ENCODE data around the gene PEX3. TPM values are rescaled to one million over a fixed set of nuclear protein-coding genes. Genes with fewer than 3 reads are reported as not detected.
A peak's percentile ranks its signal among the peaks of the same experiment; 100 is the strongest.

The PEX3 gene
- total RNA-seq, 6 donors from 2014 or later: 3.4 to 18.5 (median 13.1) TPM

DNA sequence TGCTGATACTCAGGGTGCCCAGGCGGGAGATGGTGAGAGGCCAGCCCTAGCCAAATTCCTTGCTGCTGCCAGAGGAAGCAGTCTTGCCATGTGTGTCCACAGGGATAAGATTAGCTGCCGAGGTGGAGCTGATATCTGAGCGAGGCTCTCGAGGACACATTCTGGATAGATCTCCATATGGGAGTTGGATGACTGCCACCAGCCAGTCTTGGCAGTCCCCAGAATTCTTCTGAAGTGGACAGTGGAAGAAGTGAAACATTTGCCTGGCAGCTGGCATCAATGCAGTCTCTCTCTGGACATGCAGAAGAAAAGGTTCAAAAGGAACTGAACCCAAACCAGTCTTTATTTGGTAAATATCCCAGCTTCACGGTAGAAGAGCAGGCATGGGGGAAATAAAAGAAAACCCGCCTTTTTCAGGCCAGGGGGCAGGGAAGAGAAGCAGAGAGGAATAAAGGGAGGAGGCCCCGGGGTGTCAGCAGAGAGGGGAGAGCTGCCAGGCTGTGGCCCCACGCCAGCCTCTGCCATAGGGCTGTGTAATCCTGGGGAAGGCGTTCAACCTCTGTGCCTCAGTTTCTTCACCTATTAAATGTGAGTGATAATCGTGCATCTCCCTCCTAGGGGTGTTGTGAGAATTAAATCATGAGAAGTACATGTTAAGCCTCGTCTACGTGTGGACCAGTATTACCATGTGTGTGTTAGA is 64.6 kb downstream of the PEX3 start:
- TF ChIP-seq POLR2A (IDR thresholded peaks at IDR 0.05) (no peak), CTCF (IDR thresholded peaks at IDR 0.05) (no peak), EP300 (IDR thresholded peaks at IDR 0.05) (no peak), POLR2AphosphoS5 (IDR thresholded peaks at IDR 0.05) (no peak)
- Histone ChIP-seq H3K36me3 (no peaks in the 10 kb centered on the region), H3K4me1 (peaks cover 2 to 39% (median 26%) of the 10 kb centered on the region in 4 donors), H3K27ac (no peak overlapping the region), H3K9me3 (no peaks in the 10 kb centered on the region), H3K27me3 (no peaks in the 10 kb centered on the region), H3K4me3 (no peak overlapping the region)
- ATAC-seq (ENCODE audit: low FRiP score in 2 of 2): peak in 1 of 2 donors; percentile 8
- WGBS, 2 donors: 73 to 80% methylated on average over 11 to 12 of the region's 12 CpGs
- peak; percentile 41 to 51 for DNase-seq

GRCh38 chr6:143515766-143516355 is 65.3 kb downstream of the PEX3 start:
- DNase-seq (peak in 1 of 2 donors; percentile 47), ATAC-seq (ENCODE audit: low FRiP score in 2 of 2) (no peak)
- Histone ChIP-seq H3K4me1 (peaks cover 0 to 32% (median 20%) of the 10 kb centered on the region in 4 donors), H3K4me3 (no peak overlapping the region), H3K9me3 (no peaks in the 10 kb centered on the region), H3K27ac (no peak overlapping the region), H3K27me3 (no peaks in the 10 kb centered on the region), H3K36me3 (no peaks in the 10 kb centered on the region)
- TF ChIP-seq POLR2A (IDR thresholded peaks at IDR 0.05) (no peak), POLR2AphosphoS5 (IDR thresholded peaks at IDR 0.05) (no peak), CTCF (IDR thresholded peaks at IDR 0.05) (no peak), EP300 (IDR thresholded peaks at IDR 0.05) (no peak)
- 87 to 96% methylated on average over 6 to 7 of the region's 7 CpGs for WGBS, 2 donors

DNA sequence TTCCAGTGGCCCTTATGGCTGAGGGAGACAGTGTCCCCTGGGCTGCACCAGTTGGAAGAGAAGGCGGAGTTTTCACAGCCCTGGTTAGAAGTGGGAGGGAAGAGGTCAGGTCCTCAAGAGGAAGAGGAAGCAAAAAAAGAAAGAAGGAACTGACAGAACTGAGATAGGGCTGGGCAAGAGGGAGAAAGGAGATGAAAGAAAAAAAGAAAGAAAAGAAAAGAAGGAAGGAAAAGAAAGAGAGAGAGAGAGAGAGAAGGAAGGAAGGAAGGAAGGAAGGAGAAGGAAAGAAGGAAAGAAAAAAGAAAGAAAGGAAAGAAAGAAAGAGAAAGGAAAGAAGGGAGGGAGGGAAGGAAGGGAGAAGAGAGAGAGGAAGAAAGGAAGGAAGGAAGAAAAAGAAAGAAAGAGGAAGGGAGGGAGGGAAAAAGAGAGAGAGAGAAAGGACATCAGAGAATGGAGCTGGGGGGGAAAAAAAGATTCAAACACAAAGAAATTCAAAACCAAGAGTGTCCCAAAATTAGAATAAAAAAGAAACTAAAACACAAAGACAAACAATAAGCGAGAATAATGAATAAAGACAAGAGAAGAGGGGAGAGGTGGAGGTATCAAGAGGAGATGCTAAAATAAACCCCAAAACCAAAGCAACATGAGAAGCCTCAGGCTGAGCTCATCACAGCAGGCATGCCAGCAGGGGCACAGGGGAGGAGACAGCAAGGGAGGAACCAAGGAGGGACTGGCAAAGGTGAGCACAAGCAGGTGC is 66.3 kb downstream of the PEX3 start:
- Histone ChIP-seq H3K4me1 (peaks cover 0 to 30% (median 15%) of the 10 kb centered on the region in 4 donors), H3K27me3 (no peaks in the 10 kb centered on the region), H3K9me3 (no peaks in the 10 kb centered on the region), H3K4me3 (no peak overlapping the region), H3K27ac (no peak overlapping the region), H3K36me3 (no peaks in the 10 kb centered on the region)
- DNase-seq: no peak
- TF ChIP-seq POLR2A (IDR thresholded peaks at IDR 0.05): no peak
- peak in 1 of 2 donors; percentile 34 for ATAC-seq (ENCODE audit: low FRiP score in 2 of 2)
- WGBS, 2 donors: 84 to 85% methylated on average over 2 of the region's 2 CpGs

- Histone ChIP-seq H3K9me3 (no peaks in the 10 kb centered on the region), H3K27me3 (no peaks in the 10 kb centered on the region), H3K27ac (no peak overlapping the region), H3K4me3 (no peak overlapping the region), H3K36me3 (no peaks in the 10 kb centered on the region), H3K4me1 (peaks cover 0 to 25% (median 12%) of the 10 kb centered on the region in 4 donors)
- ATAC-seq (ENCODE audit: low FRiP score in 2 of 2) (no peak), DNase-seq (no peak)
- TF ChIP-seq EP300 (IDR thresholded peaks at IDR 0.05) (no peak), CTCF (IDR thresholded peaks at IDR 0.05) (no peak), POLR2AphosphoS5 (IDR thresholded peaks at IDR 0.05) (no peak), POLR2A (IDR thresholded peaks at IDR 0.05) (no peak)
- WGBS, 2 donors: 71 to 76% methylated on average over 3 of the region's 3 CpGs
These were observed 66.8 kb downstream of the PEX3 start for GRCh38 chr6:143517447-143517773.

DNA sequence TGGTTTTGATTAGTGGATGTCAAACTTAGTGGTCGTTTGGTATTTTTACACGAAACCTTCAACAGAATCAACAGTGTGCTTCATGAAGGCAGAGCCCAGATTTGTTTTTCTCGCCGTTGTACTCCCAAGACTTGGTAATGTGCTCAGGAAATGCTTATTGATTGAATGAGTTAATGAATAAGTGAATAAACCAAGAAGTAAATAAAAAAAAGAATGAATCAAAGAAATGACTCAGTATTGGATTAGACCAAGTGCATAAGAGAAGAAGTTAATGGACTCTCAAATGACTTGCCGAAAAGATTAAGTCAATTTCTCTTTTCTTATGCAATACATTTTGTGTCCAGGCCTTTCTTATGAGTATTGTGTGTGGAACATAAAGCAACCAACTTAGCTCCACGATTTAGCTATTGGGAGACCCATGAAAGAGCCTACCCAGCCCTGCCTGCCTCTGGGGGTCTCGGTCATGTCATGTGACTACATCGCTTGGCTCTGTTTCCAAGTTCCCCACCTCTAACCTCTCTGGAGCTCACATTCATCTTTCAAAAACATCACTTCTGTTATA is 71.5 kb downstream of the PEX3 start:
- H3K27ac ChIP-seq: no peak overlapping the region
- no peaks in the 10 kb centered on the region for H3K4me1 ChIP-seq
- no peak for TF ChIP-seq POLR2A (IDR thresholded peaks at IDR 0.05)
- TF ChIP-seq POLR2AphosphoS5 (IDR thresholded peaks at IDR 0.05): no peak
- no peak for TF ChIP-seq CTCF (IDR thresholded peaks at IDR 0.05)
- no peak for TF ChIP-seq EP300 (IDR thresholded peaks at IDR 0.05)
- ATAC-seq (ENCODE audit: low FRiP score in 2 of 2) (no peak), DNase-seq (no peak)
- H3K36me3 ChIP-seq: no peaks in the 10 kb centered on the region
- H3K9me3 ChIP-seq: no peaks in the 10 kb centered on the region
- WGBS, 2 donors: 86 to 90% methylated on average over 8 of the region's 8 CpGs
- no peak overlapping the region for H3K4me3 ChIP-seq
- no peaks in the 10 kb centered on the region for H3K27me3 ChIP-seq
